Fibroblast of lung (primary cell): ENCODE results near the gene STARD10. TPM values are rescaled to one million over a fixed set of nuclear protein-coding genes. Genes with fewer than 3 reads are reported as not detected.

Source experiments
- DNase-seq, 2 donors: peaks; one replicate each; pipeline versions ENCODE4 v3.0.0 to v3.0.0-alpha.2; 2010; ENCODE audit warnings: low read depth in 2 of 2
- H2AFZ ChIP-seq: 2 replicates; pipeline ENCODE4 v1.5.1; 2012; ENCODE audit warnings: low read length, control low read depth, inconsistent platforms
- H3K27ac ChIP-seq: 2 replicates; pipeline ENCODE4 v1.5.1; 2011; ENCODE audit warnings: low read length, control low read depth; ENCODE audit not compliant: insufficient read depth
- H3K27me3 ChIP-seq: 2 replicates; pipeline ENCODE4 v1.5.1; 2011; ENCODE audit warnings: mild to moderate bottlenecking, low read length; ENCODE audit not compliant: control insufficient read depth, insufficient read depth
- H3K36me3 ChIP-seq: 2 replicates; pipeline ENCODE4 v1.5.1; 2011; ENCODE audit warnings: low read length; ENCODE audit not compliant: control insufficient read depth, insufficient read depth
- H3K4me1 ChIP-seq: 2 replicates; pipeline ENCODE4 v1.5.1; 2011; ENCODE audit warnings: low read length; ENCODE audit not compliant: control insufficient read depth, insufficient read depth; ENCODE audit errors: extremely low read depth
- H3K4me2 ChIP-seq: 2 replicates; pipeline ENCODE4 v1.5.1; 2011; ENCODE audit warnings: low read length, control low read depth; ENCODE audit not compliant: insufficient read depth; ENCODE audit errors: extremely low read depth
- H3K4me3 ChIP-seq, 4 experiments: fragments of 200-600 bp in 1 of 4; sonication (generic) in 1 of 4; replicated peaks in 1 of 4; 2 replicates each; pipeline ENCODE4 v1.5.1; 2011 to 2016; ENCODE audit warnings: low read length in 4 of 4, low read depth in 3 of 4, mild to moderate bottlenecking in 3 of 4, control low read depth in 2 of 4, inconsistent platforms in 1 of 4, mixed read lengths in 1 of 4; ENCODE audit not compliant: insufficient read depth in 1 of 4; ENCODE audit errors: control extremely low read depth in 1 of 4
- H3K79me2 ChIP-seq: 2 replicates; pipeline ENCODE4 v1.5.1; 2012; ENCODE audit warnings: mild to moderate bottlenecking, low read length, inconsistent platforms; ENCODE audit not compliant: control insufficient read depth, insufficient read depth
- H3K9ac ChIP-seq: 2 replicates; pipeline ENCODE4 v1.5.1; 2011; ENCODE audit warnings: mild to moderate bottlenecking, low read length, control low read depth; ENCODE audit not compliant: insufficient read depth
- H3K9me3 ChIP-seq: 2 replicates; pipeline ENCODE4 v1.5.1; 2012; ENCODE audit warnings: low read depth, low read length; ENCODE audit not compliant: control insufficient read depth, insufficient read depth
- H4K20me1 ChIP-seq: 2 replicates; pipeline ENCODE4 v1.5.1; 2011; ENCODE audit warnings: low read length; ENCODE audit not compliant: control insufficient read depth, insufficient read depth; ENCODE audit errors: extremely low read depth
- EZH2 ChIP-seq: IDR thresholded peaks from 2 replicates; pipeline ENCODE4 v1.5.1; 2012; ENCODE audit warnings: low read length, control low read depth, mild to moderate bottlenecking; ENCODE audit errors: missing control alignments
- polyA plus RNA-seq, 2 donors: library from polyadenylated mRNA; depleted of rRNA in 1 of 2; stranded (reverse) in 1 of 2; unstranded in 1 of 2; fragments of >200 nt; gene quantifications; 2 replicates each; pipeline ENCODE4 v1.2.1, GENCODE V29; 2011 to 2012; ENCODE audit warnings: missing spikeins in 1 of 2
- total RNA-seq: library from RNA; depleted of rRNA; stranded (reverse); fragments of >200 nt; gene quantifications from 2 replicates; pipeline ENCODE4 v1.2.1, GENCODE V29; 2014
- TF ChIP-seq, protein P1 (sequence below), 2 donors: IDR thresholded peaks in 1 of 2; conservative IDR thresholded peaks in 1 of 2; 1 replicate in 1 of 2; 2 replicates in 1 of 2; pipeline ENCODE4 v1.5.1; 2011 to 2012; ENCODE audit warnings: low read length in 2 of 2, control low read depth in 1 of 2, inconsistent platforms in 1 of 2, low read depth in 1 of 2, mild to moderate bottlenecking in 1 of 2

The STARD10 gene
- total and polyA plus RNA-seq, 2 donors (not counting 1 experiment from before 2014, with no cell fraction given), result 20.7 to 32.0 TPM

DNA sequence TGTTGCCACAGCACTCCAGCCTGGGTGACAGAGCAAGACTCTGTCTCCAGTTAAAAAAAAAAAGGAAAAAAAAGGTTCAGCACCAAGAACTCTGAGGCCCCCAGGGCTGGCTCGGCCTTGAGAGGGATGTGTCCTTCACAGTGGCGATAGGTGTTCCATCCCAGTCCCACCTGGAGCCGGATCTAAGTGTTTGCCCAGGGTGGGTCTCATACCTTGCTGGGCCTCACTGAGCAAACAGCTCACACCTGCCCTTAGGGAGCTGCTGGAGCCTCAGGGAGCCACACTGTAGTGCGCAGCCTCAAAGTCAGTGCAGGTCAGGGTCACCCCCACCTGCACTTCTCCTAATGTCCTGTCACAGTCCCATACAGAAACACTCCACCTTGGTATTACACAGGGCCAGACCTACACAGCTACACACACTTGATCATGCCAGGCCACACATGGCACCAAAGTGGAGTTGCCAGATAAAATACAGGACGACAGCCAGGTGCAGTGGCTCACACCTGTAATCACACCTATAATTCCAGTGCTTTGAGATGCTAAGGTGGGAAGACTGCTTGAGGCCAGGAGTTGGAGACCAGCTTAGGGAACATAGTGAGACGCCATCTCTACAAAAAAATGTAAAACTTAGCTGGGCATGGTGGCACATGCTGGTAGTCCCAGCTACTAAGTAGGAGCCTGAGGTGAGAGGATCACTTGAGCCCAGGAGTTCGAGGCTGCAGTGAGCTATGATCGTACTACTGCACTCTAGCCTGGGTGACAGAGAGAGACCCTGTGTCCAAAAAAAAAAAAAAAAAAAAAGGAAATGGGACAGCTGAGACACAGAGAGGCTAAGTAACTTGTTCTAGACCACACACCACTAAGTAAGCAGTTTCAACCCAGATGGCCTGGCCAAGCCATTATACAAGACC lies 7.3 kb downstream of the STARD10 start:
- Histone ChIP-seq H3K4me1 (peaks cover 5% of the 10 kb centered on the region), H4K20me1 (no peaks in the 10 kb centered on the region), H2AFZ (no peak overlapping the region), H3K4me3 (no peak overlapping the region), H3K79me2 (no peaks in the 10 kb centered on the region), H3K27me3 (no peaks in the 10 kb centered on the region), H3K36me3 (no peaks in the 10 kb centered on the region), H3K9me3 (no peaks in the 10 kb centered on the region), H3K9ac (no peak overlapping the region), H3K4me2 (no peak overlapping the region), H3K27ac (no peak overlapping the region)
- no peak for TF ChIP-seq EZH2
- TF ChIP-seq, protein P1, sequence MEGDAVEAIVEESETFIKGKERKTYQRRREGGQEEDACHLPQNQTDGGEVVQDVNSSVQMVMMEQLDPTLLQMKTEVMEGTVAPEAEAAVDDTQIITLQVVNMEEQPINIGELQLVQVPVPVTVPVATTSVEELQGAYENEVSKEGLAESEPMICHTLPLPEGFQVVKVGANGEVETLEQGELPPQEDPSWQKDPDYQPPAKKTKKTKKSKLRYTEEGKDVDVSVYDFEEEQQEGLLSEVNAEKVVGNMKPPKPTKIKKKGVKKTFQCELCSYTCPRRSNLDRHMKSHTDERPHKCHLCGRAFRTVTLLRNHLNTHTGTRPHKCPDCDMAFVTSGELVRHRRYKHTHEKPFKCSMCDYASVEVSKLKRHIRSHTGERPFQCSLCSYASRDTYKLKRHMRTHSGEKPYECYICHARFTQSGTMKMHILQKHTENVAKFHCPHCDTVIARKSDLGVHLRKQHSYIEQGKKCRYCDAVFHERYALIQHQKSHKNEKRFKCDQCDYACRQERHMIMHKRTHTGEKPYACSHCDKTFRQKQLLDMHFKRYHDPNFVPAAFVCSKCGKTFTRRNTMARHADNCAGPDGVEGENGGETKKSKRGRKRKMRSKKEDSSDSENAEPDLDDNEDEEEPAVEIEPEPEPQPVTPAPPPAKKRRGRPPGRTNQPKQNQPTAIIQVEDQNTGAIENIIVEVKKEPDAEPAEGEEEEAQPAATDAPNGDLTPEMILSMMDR (conservative IDR thresholded peaks at IDR 0.05 in 1 of 2, IDR thresholded peaks at IDR 0.05 in 1 of 2; ENCODE audit: low read depth in 1 of 2, low read length in 2 of 2), result no peak
- no peak for DNase-seq

DNA sequence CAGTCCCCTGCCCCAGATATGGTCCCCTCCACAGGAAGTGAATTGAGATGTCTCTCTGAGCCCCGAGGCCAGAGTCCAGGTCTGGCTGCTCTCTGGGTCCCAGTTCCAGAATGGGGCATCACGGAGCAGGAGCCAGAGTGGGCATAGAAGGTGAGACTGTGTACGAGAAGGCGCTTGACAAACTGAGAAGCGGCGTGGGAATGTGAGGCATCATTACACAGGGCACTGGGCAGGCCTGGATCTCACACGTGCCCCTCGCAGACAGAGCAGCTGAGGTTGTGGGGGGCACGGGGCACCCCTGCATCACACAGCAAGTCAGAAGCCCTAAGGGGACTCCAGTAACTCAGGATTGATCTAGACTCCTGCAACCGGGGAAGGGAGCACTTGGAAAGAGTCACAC lies 9.2 kb downstream of the STARD10 start:
- H3K4me3 ChIP-seq, result no peak overlapping the region
- no peaks in the 10 kb centered on the region for H3K79me2 ChIP-seq
- DNase-seq, result no peak
- no peak overlapping the region for H3K27ac ChIP-seq
- no peak overlapping the region for H3K9ac ChIP-seq
- H3K4me2 ChIP-seq, result no peak overlapping the region
- TF ChIP-seq, protein P1 (conservative IDR thresholded peaks at IDR 0.05 in 1 of 2, IDR thresholded peaks at IDR 0.05 in 1 of 2; ENCODE audit: low read depth in 1 of 2, low read length in 2 of 2), result no peak
- no peaks in the 10 kb centered on the region for H3K36me3 ChIP-seq
- H3K4me1 ChIP-seq, result peaks cover 1% of the 10 kb centered on the region
- no peaks in the 10 kb centered on the region for H3K9me3 ChIP-seq
- H3K27me3 ChIP-seq, result peaks cover 3% of the 10 kb centered on the region
- no peak overlapping the region for H2AFZ ChIP-seq
- no peaks in the 10 kb centered on the region for H4K20me1 ChIP-seq

DNA sequence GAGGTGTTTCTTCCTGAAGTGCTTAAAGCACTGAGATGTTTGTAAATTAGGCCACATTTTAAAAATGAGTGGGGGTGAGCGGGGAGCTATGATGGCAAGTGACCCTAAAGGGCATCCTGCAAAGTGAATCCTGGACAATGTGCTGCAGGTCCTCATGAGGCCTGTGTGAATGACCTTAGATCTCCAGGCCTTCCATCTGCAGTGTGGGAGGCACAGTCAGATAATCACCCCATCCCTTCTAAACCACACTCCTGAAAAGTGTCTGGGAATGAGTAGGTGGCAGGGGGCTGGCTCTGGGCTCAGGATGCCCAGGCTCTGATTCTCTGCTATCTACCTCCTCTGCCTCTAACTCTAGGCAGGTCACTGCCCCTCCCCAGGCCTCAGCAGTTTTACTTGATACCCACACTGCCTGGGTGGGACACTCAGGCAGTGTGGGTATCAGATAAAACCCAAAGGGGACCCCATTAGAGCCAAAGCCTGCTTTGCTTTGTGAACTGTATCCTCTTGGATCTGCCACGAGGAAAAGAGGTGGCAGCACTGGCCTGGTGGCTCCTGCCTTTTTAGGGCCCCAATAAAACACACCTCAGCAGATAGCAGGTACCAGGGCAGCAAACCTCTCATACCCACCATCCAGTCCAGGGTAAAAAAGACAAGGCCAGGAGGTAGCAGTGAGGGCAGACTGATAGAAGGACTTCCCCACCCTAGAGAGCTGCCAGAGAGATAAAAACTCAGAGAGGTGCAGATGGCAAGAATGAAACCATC lies 10.5 kb downstream of the STARD10 start:
- H3K79me2 ChIP-seq, result no peaks in the 10 kb centered on the region
- H3K27me3 ChIP-seq, result peaks cover 3% of the 10 kb centered on the region
- H3K4me1 ChIP-seq, result no peaks in the 10 kb centered on the region

More for the DNA sequence above, 10.5 kb downstream of the STARD10 start:
- H2AFZ ChIP-seq, result no peak overlapping the region
- TF ChIP-seq, protein P1 (conservative IDR thresholded peaks at IDR 0.05 in 1 of 2, IDR thresholded peaks at IDR 0.05 in 1 of 2; ENCODE audit: low read depth in 1 of 2, low read length in 2 of 2), result no peak
- TF ChIP-seq EZH2, result no peak
- no peaks in the 10 kb centered on the region for H4K20me1 ChIP-seq
- no peaks in the 10 kb centered on the region for H3K9me3 ChIP-seq
- no peak overlapping the region for H3K27ac ChIP-seq
- H3K4me2 ChIP-seq, result no peak overlapping the region
- no peak overlapping the region for H3K9ac ChIP-seq
- H3K36me3 ChIP-seq, result no peaks in the 10 kb centered on the region
- no peak for DNase-seq
- H3K4me3 ChIP-seq, result no peak overlapping the region
